WTC11 (cell line): Measurements from ENCODE around the gene CLCN4. TPM values are rescaled to one million over a fixed set of nuclear protein-coding genes. Genes with fewer than 3 reads are reported as not detected.

ENCODE experiments used
- ATAC-seq: fragments of 200-7000 bp; cut with Tn5 transposase; 2 replicates; pipeline ENCODE4 v1.10.0; 2021; ENCODE audit warnings: mild to moderate bottlenecking, moderate library complexity
- CTCF ChIA-PET: fragments of 300-600 bp; sonication (Branson Sonifier 250); formaldehyde crosslinking; loops from one replicate; lab custom pipeline; 2021; ENCODE audit warnings: antibody characterized with exemption; lab: Charles Lee
- POLR2A ChIA-PET: fragments of 350-600 bp; sonication (Branson Sonifier 250); formaldehyde crosslinking; loops from one replicate; lab custom pipeline; 2021; ENCODE audit warnings: antibody characterized with exemption; lab: Charles Lee
- DNase-seq: peaks from one replicate; pipeline ENCODE4 v3.0.0; 2021; ENCODE audit warnings: low spot score
- H3K27ac Mint-ChIP-seq: 2 replicates; pipeline ENCODE4 v1.8.0; 2021; ENCODE audit warnings: mixed read lengths
- H3K27me3 Mint-ChIP-seq: 2 replicates; pipeline ENCODE4 v1.8.0; 2021; ENCODE audit warnings: low read depth, mild to moderate bottlenecking, moderate library complexity, mixed read lengths
- H3K36me3 Mint-ChIP-seq: 2 replicates; pipeline ENCODE4 v1.8.0; 2021; ENCODE audit warnings: mixed read lengths
- H3K4me1 Mint-ChIP-seq: 2 replicates; pipeline ENCODE4 v1.8.0; 2022; ENCODE audit warnings: mixed read lengths
- H3K4me3 Mint-ChIP-seq: 2 replicates; pipeline ENCODE4 v1.8.0; 2021; ENCODE audit warnings: mild to moderate bottlenecking, moderate library complexity, mixed read lengths
- H3K9me3 Mint-ChIP-seq: 2 replicates; pipeline ENCODE4 v1.8.0; 2021; ENCODE audit warnings: mixed read lengths
- ATF6 ChIP-seq: sonication (generic); formaldehyde crosslinking; IDR thresholded peaks from 2 replicates; pipeline ENCODE4 v1.8.1; 2023; ENCODE audit warnings: mild to moderate bottlenecking, missing genetic modification reagents
- CREB1 ChIP-seq: sonication (generic); formaldehyde crosslinking; IDR thresholded peaks from 2 replicates; pipeline ENCODE4 v1.8.0; 2023; ENCODE audit warnings: mild to moderate bottlenecking, missing genetic modification reagents
- ELF4 ChIP-seq: sonication (generic); formaldehyde crosslinking; IDR thresholded peaks from 2 replicates; pipeline ENCODE4 v1.8.1; 2022; ENCODE audit warnings: low read depth, mild to moderate bottlenecking, moderate library complexity, missing genetic modification reagents
- ERG ChIP-seq: fragments of 250-450 bp; sonication (Bioruptor Pico); IDR thresholded peaks from 2 replicates; pipeline ENCODE4 v1.8.0; 2021; ENCODE audit warnings: mild to moderate bottlenecking
- FOXK1 ChIP-seq: sonication (generic); formaldehyde crosslinking; IDR thresholded peaks from 2 replicates; pipeline ENCODE4 v1.8.0; 2022; ENCODE audit warnings: mild to moderate bottlenecking, moderate library complexity, missing genetic modification reagents
- PRRX2 ChIP-seq: fragments of 250-450 bp; sonication (Bioruptor Pico); IDR thresholded peaks from 2 replicates; pipeline ENCODE4 v1.8.0; 2021; ENCODE audit warnings: mild to moderate bottlenecking
- STAT6 ChIP-seq: sonication (generic); formaldehyde crosslinking; conservative IDR thresholded peaks from 2 replicates; pipeline ENCODE4 v1.8.1; 2023; ENCODE audit warnings: mild to moderate bottlenecking, low read depth, missing genetic modification reagents, moderate library complexity
- ZNF121 ChIP-seq: sonication (generic); formaldehyde crosslinking; IDR thresholded peaks from 2 replicates; pipeline ENCODE4 v1.8.0; 2023; ENCODE audit warnings: missing genetic modification reagents
- ZNF263 ChIP-seq: sonication (generic); formaldehyde crosslinking; IDR thresholded peaks from 2 replicates; pipeline ENCODE4 v1.8.1; 2022; ENCODE audit warnings: low read depth, mild to moderate bottlenecking, moderate library complexity, missing genetic modification reagents
- ZNF281 ChIP-seq: sonication (generic); formaldehyde crosslinking; IDR thresholded peaks from 2 replicates; pipeline ENCODE4 v1.8.0; 2023; ENCODE audit warnings: mild to moderate bottlenecking, missing genetic modification reagents
- ZNF396 ChIP-seq: fragments of 250-450 bp; sonication (Bioruptor Pico); IDR thresholded peaks from 2 replicates; pipeline ENCODE4 v1.8.0; 2021; ENCODE audit warnings: mild to moderate bottlenecking, moderate library complexity, borderline replicate concordance
- ZNF423 ChIP-seq: fragments of 250-450 bp; sonication (Bioruptor Pico); IDR thresholded peaks from 2 replicates; pipeline ENCODE4 v2.1.2; 2022; ENCODE audit warnings: mild to moderate bottlenecking, moderate library complexity
- total RNA-seq: library from RNA; stranded (reverse); gene quantifications from 3 replicates; pipeline ENCODE4 v1.2.3, GENCODE V29; 2021

Gene CLCN4
- total RNA-seq, 1 experiment from 2014 or later, result 8.9 TPM

GRCh38 chrX:10208281-10208856 lies 51.6 kb downstream of the CLCN4 start:
- ATAC-seq (no peak), DNase-seq (no peak)
- Mint-ChIP-seq H3K36me3 (peaks cover 6% of the 10 kb centered on the region; the same call in 1 of the 2 replicates), H3K27me3 (no peaks in the 10 kb centered on the region), H3K4me3 (no peak overlapping the region), H3K27ac (no peak overlapping the region), H3K9me3 (peaks cover 3% of the 10 kb centered on the region; the same call in 1 of the 2 replicates), H3K4me1 (no peaks in the 10 kb centered on the region)
- TF ChIP-seq ZNF423 (CRISPR knock-in tag) (no peak), CREB1 (CRISPR knock-in tag) (no peak)
- ChIA-PET POLR2A (no interaction called here), CTCF (no interaction called here)

- ATAC-seq (no peak), DNase-seq (no peak)
- Mint-ChIP-seq H3K27ac (no peak overlapping the region), H3K36me3 (peaks cover 4% of the 10 kb centered on the region; the same call in 1 of the 2 replicates), H3K9me3 (peaks cover 3% of the 10 kb centered on the region; the same call in 1 of the 2 replicates), H3K4me1 (no peaks in the 10 kb centered on the region), H3K27me3 (no peaks in the 10 kb centered on the region), H3K4me3 (no peak overlapping the region)
- CTCF ChIA-PET, result interaction anchor here (1.0 kb wide), 1 partner anchor 19 kb away, joined by 3 read pairs; no protein-coding TSS in a partner anchor
- TF ChIP-seq ELF4 (CRISPR knock-in tag) (no peak), FOXK1 (CRISPR knock-in tag) (no peak), ZNF396 (CRISPR knock-in tag) (no peak), ATF6 (no peak), ZNF121 (CRISPR knock-in tag) (no peak)
- POLR2A ChIA-PET, result interaction anchor here (0.6 kb wide), 1 partner anchor 505 kb away, joined by 3 read pairs; no protein-coding TSS in a partner anchor
Measured at GRCh38 chrX:10208953-10209352, 52.2 kb downstream of the CLCN4 start.

- DNase-seq (no peak), ATAC-seq (no peak)
- ChIA-PET POLR2A (no interaction called here), CTCF (no interaction called here)
- no peaks in the 10 kb centered on the region for H3K9me3 Mint-ChIP-seq
- H3K4me1 Mint-ChIP-seq, result no peaks in the 10 kb centered on the region
- peaks cover 4% of the 10 kb centered on the region; the same call in 1 of the 2 replicates for H3K36me3 Mint-ChIP-seq
- no peaks in the 10 kb centered on the region for H3K27me3 Mint-ChIP-seq
- TF ChIP-seq ZNF263 (CRISPR knock-in tag) (no peak), STAT6 (no peak), ZNF281 (CRISPR knock-in tag) (no peak), ZNF396 (CRISPR knock-in tag) (no peak), ERG (CRISPR knock-in tag) (no peak), PRRX2 (CRISPR knock-in tag) (no peak)
- H3K4me3 Mint-ChIP-seq, result no peak overlapping the region
- no peak overlapping the region for H3K27ac Mint-ChIP-seq
Measured at GRCh38 chrX:10212395-10212794, 55.6 kb downstream of the CLCN4 start.
